Measurements from ENCODE around the gene TBX4.

- TF ChIP-seq, protein P1, sequence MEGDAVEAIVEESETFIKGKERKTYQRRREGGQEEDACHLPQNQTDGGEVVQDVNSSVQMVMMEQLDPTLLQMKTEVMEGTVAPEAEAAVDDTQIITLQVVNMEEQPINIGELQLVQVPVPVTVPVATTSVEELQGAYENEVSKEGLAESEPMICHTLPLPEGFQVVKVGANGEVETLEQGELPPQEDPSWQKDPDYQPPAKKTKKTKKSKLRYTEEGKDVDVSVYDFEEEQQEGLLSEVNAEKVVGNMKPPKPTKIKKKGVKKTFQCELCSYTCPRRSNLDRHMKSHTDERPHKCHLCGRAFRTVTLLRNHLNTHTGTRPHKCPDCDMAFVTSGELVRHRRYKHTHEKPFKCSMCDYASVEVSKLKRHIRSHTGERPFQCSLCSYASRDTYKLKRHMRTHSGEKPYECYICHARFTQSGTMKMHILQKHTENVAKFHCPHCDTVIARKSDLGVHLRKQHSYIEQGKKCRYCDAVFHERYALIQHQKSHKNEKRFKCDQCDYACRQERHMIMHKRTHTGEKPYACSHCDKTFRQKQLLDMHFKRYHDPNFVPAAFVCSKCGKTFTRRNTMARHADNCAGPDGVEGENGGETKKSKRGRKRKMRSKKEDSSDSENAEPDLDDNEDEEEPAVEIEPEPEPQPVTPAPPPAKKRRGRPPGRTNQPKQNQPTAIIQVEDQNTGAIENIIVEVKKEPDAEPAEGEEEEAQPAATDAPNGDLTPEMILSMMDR (IDR thresholded peaks at IDR 0.05; ENCODE audit: poor library complexity): no peak
- TF ChIP-seq EZH2 (IDR thresholded peaks at IDR 0.05; ENCODE audit: borderline replicate concordance) (peak; percentile 42), EZH2phosphoT487 (IDR thresholded peaks at IDR 0.05; ENCODE audit: low read depth, severe bottlenecking, unreplicated experiment) (no peak)
These were observed 48.2 kb upstream of the TBX4 start for GRCh38 chr17:61403801-61404662.
